GM21737 (cell line): ENCODE measurements around the gene RFC1.
"Not testable (repeated sequence)": the region's sequence is repeated elsewhere in the genome, so short reads cannot be mapped to it uniquely, and the experiment has no call there.

Experiments
- ATAC-seq: cut with Tn5 transposase; IDR thresholded peaks from one replicate; pipeline ENCODE4 v1.9.1; 2021; ENCODE audit warnings: mild to moderate bottlenecking, moderate library complexity; ENCODE audit not compliant: unreplicated experiment

RFC1 gene

DNA sequence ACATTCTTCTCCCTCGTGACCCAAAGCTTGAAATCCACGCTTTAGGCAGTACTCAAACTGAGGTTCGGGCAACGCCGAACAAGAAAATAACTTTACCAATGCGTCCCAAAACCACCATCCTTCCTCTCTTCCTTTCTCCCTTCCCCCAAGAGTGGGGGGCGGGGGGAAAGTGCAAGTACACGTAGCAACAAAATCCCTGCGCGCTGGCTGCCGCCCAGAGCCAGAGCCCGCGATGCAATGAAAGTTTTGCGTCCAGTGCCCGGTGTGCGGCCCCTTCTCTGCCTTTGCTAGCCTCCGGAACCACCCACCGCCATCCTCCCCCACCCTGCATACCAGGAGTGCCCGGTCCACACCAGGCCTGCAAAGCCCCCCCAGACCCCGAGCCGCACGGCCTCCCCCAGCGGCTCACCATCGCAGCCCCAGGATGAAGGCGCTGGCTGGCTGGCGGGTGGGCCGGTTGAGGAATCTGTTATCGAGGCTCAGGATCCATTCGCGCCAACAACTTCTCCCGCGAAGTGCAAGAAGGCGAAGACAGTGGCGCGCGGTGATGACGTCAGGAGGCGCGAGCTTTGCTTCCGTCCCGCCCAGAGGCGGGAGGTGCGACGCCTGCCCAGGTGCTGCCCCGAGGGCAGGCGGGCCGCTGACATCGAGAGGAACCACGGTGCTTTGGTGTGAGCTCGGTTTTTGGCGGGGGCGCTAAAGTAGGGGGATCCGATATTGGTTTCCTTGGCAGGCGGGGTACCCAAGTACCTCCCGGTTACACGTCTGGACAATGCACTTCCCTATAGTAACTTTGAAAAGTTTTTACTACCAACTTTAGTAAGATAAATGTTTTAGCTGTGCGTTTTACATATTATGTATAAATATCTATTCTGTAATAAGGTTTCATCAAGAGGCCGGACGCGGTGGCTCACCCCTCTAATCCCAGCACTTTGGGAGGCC lies at the start of gene RFC1:
RFC1 (minus strand) TSS at position 533 of the 942 bp plus-strand sequence; CDS start at position 412, 121 bp downstream.
- peak; percentile 67 for ATAC-seq

- no peak for ATAC-seq
Measured at GRCh38 chr4:39415678-39416283, 49.6 kb upstream of the RFC1 start.

- not testable (repeated sequence) for ATAC-seq
Measured at GRCh38 chr4:39411561-39411960, 45.4 kb upstream of the RFC1 start.

GRCh38 chr4:39410415-39410814 lies 44.3 kb upstream of the RFC1 start:
- no peak for ATAC-seq

- no peak for ATAC-seq
Measured at GRCh38 chr4:39407584-39407885, 41.4 kb upstream of the RFC1 start.

GRCh38 chr4:39406763-39407583 lies 40.8 kb upstream of the RFC1 start, which contains the start of gene KLB:
TSS of gene KLB (plus strand) at chr4:39406930. CDS start at chr4:39406950, 20 bp downstream.
- no peak for ATAC-seq

- ATAC-seq = not testable (repeated sequence)
Measured at GRCh38 chr4:39401640-39402039, 35.5 kb upstream of the RFC1 start.

GRCh38 chr4:39394706-39395105 lies 28.5 kb upstream of the RFC1 start:
- ATAC-seq = no peak

- no peak for ATAC-seq
Measured at GRCh38 chr4:39390603-39391002, 24.4 kb upstream of the RFC1 start.

DNA sequence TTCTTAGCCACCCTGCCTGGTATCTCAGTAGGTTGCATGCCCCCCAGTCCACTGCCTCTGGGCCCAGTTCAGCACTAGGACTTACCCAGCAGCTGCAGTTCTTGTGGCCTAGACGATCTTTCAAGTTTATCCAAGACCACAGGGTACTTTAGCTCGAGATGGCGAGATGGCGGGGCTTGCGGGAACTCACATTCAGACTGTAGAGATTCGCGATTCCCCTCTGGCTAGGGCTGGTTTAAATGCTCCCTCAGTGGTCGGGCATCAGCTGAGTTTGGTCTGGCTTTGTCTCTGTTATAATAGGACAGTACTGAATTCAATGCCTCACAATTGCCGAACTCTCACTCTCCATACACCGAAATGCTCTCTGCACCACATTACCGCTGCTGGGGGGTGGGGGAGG lies 18.4 kb upstream of the RFC1 start:
- no peak for ATAC-seq

GRCh38 chr4:39383690-39384089 lies 17.5 kb upstream of the RFC1 start:
- ATAC-seq = no peak

DNA sequence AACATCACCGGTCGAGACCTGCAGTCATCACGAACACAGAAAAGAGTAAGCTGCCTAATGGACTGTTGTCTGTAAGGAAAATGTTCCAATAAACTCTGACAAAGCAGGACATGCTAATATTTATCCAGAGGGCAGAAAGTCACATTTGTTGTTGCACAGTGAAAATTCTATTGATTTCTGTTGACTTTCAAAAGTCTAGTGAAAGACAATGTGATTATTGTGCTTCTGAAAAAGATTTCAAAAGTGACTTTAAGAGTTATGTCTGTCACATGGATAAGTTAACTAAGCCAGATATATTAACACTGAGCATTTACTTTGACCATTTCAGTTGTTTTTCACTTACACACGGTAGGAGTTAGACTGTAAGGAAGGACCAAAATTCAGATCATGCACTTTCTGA lies 9.3 kb upstream of the RFC1 start:
- ATAC-seq = no peak

DNA sequence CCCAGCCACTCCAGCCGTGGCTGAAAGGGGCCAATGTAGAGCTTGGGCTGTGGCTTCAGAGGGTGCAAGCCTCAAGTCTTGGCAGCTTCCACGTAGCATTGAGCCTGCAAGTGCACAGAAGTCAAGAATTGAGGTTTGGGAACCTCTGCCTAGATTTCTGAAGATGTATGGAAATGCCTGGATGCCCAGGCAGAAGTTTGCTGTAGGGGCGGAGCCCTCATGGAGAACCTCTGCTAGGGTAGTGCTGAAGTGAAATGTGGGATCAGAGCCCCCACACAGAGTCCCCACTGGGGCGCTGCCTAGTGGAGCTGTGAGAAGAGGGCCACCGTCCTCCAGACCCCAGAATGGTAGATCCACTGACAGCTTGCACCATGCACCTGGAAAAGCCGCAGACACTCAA lies 5.0 kb upstream of the RFC1 start:
- not testable (repeated sequence) for ATAC-seq

- ATAC-seq = no peak
Measured at GRCh38 chr4:39369301-39369700, 3.1 kb upstream of the RFC1 start.

- ATAC-seq = no peak
Measured at GRCh38 chr4:39367166-39367565, 1.0 kb upstream of the RFC1 start.

GRCh38 chr4:39365360-39365759 lies 802 bp downstream of the RFC1 start:
- ATAC-seq = no peak

GRCh38 chr4:39363773-39364393 lies 2.3 kb downstream of the RFC1 start:
- ATAC-seq = no peak

DNA sequence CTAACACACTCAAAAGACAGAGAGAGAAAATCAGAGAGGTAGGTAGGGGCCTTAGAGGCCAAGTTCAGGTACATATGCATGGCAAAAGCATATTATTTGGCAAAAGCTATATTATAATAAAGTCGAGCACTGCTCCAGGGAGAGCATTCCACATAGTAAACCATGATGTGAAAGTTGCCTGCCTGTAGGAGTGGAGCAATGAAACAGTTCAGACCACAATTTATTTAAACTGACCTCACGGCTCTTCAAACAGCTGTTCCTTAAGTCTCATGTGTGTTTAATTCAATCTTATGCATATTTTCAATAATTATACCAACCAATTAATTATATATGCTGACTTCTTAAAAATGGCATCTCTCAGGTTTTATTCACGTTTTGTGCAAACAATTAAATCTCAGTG lies 3.3 kb downstream of the RFC1 start:
- no peak for ATAC-seq

- not testable (repeated sequence) for ATAC-seq
Measured at GRCh38 chr4:39360611-39361010, 5.6 kb downstream of the RFC1 start.

DNA sequence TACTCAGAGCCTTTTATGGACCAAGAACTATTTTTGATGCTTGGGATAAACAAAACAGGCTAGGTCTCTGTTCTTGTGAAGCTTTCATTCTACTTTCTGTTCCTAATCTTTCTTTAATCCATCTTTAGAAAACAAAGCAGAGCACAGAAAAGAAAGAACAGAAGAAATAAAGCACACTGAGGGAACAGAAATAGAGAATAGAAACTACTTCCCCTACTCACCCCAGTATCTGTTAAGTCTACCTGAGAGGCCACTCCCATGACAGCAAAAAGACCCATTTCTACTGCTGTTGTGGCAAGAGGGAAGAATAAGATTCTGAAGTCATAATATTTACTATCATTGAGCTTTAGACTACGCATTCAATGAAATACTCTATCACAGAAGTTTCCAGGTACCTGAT lies 9.2 kb downstream of the RFC1 start:
- peak; percentile 36 for ATAC-seq

DNA sequence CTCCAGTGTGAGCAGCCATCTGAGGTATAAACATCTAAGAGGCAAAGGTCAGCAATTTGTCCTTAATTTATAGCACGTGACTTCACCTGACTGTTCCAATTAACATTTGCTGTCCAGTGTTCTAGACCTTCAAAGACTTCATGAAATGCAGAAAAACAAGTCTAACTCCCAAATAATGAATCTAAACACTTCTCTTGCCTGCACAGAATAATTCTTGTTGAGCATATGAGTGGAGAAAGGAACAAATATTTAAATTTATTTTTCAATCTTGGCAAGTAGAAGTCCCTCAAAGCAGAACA lies 12.0 kb downstream of the RFC1 start:
- peak; percentile 2 for ATAC-seq
